ENCODE data around the gene VWA5B2.

DNA sequence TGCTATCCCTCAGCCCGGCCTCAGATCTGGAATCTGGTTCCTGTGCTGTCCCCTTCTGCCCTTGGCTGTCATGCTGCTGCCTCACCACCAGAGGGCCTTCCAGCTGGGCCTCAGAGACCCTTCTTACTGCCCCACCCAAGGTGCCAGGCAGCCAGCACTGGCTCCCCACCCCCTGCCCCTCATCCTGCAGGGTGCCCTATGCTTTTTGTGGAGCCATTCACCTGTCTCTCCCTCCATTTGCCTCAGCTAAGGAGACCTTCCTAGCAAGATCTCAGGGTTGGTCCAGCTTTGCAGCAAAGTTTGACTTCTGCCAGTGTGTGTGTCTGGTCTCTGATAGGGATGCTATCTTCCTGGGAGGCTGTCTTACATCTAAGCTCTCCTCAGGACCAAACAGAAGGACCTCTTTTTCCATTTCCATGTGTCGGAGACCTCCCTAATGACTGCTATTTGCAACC lies 1.9 kb upstream of the VWA5B2 start:
- TF ChIP-seq, protein P1, sequence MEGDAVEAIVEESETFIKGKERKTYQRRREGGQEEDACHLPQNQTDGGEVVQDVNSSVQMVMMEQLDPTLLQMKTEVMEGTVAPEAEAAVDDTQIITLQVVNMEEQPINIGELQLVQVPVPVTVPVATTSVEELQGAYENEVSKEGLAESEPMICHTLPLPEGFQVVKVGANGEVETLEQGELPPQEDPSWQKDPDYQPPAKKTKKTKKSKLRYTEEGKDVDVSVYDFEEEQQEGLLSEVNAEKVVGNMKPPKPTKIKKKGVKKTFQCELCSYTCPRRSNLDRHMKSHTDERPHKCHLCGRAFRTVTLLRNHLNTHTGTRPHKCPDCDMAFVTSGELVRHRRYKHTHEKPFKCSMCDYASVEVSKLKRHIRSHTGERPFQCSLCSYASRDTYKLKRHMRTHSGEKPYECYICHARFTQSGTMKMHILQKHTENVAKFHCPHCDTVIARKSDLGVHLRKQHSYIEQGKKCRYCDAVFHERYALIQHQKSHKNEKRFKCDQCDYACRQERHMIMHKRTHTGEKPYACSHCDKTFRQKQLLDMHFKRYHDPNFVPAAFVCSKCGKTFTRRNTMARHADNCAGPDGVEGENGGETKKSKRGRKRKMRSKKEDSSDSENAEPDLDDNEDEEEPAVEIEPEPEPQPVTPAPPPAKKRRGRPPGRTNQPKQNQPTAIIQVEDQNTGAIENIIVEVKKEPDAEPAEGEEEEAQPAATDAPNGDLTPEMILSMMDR (tag by site-specific recombination; IDR thresholded peaks at IDR 0.05) = no peak
- TF ChIP-seq ZNF16 (tag by site-specific recombination; IDR thresholded peaks at IDR 0.05; ENCODE audit: low read depth) = no peak
- TF ChIP-seq SP3 (tag by site-specific recombination; IDR thresholded peaks at IDR 0.05) = no peak

All from HEK293 (cell line).